ENCODE results near the gene RDH11.

The RDH11 gene

DNA sequence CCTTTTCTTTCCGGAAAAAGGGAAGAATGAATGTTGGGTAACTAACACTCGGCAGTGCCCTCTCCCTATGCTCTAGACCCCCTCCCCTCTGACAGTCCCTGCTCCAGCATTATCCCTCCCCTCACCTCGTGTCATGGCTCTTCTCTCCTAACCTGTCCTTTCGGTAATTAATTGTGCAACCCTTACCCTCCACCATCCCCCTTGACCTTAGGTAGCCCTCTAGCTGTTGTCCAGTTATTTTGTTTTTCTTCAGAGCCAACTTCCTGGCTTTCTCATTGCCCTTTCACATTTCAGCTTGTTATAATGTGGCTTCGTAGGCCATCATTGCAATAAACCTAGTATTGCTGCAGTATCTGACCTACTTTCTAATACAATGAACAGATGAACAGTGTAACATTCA is 64.6 kb downstream of the RDH11 start:
- no peak overlapping the region for H3K4me3 ChIP-seq (replicated peaks in 1 of 2; ENCODE audit: low read depth in 2 of 2, low read length in 2 of 2)
- no peak for DNase-seq (ENCODE audit: low read depth in 2 of 2)
- TF ChIP-seq, protein P1, sequence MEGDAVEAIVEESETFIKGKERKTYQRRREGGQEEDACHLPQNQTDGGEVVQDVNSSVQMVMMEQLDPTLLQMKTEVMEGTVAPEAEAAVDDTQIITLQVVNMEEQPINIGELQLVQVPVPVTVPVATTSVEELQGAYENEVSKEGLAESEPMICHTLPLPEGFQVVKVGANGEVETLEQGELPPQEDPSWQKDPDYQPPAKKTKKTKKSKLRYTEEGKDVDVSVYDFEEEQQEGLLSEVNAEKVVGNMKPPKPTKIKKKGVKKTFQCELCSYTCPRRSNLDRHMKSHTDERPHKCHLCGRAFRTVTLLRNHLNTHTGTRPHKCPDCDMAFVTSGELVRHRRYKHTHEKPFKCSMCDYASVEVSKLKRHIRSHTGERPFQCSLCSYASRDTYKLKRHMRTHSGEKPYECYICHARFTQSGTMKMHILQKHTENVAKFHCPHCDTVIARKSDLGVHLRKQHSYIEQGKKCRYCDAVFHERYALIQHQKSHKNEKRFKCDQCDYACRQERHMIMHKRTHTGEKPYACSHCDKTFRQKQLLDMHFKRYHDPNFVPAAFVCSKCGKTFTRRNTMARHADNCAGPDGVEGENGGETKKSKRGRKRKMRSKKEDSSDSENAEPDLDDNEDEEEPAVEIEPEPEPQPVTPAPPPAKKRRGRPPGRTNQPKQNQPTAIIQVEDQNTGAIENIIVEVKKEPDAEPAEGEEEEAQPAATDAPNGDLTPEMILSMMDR (IDR thresholded peaks at IDR 0.05; ENCODE audit: low read depth, low read length), result no peak

DNA sequence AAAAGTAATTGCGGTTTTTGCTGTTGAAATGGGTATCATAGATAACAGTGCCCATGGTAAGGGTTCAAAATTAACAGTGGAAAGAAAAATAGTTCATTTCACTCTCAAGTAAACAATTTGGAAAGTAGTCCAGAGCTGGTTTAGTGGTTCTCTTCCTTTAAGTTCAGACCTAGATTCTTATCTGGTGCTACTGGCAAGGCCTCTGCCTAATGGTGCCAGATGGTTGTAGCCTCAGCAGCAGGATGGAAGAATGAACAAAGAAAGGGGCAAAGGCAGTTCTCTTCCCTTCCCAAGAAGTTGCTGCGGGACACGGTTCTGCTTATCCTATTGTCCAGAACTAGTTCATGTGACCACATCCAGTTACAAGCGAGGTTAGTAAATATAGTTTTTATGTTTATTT is 65.4 kb downstream of the RDH11 start:
- TF ChIP-seq, protein P1 (IDR thresholded peaks at IDR 0.05; ENCODE audit: low read depth, low read length), result no peak
- DNase-seq (ENCODE audit: low read depth in 2 of 2), result no peak
- H3K4me3 ChIP-seq (replicated peaks in 1 of 2; ENCODE audit: low read depth in 2 of 2, low read length in 2 of 2), result no peak overlapping the region

GRCh38 chr14:67627519-67627918 is 68.0 kb downstream of the RDH11 start:
- TF ChIP-seq, protein P1 (IDR thresholded peaks at IDR 0.05; ENCODE audit: low read depth, low read length), result no peak
- no peak overlapping the region for H3K4me3 ChIP-seq (replicated peaks in 1 of 2; ENCODE audit: low read depth in 2 of 2, low read length in 2 of 2)
- no peak for DNase-seq (ENCODE audit: low read depth in 2 of 2)

Measured in cardiac fibroblast (primary cell).